BLaER1 (cell line): ENCODE results near the gene TTYH1.
A peak's percentile ranks its signal among the peaks of the same experiment; 100 is the strongest.

Source experiments
- H3K27ac ChIP-seq: shearing (Covaris generic); formaldehyde crosslinking; 2 replicates; pipeline ENCODE4 v1.8.1; 2022
- H3K27me3 ChIP-seq: shearing (Covaris generic); formaldehyde crosslinking; 2 replicates; pipeline ENCODE4 v1.8.1; 2022
- H3K36me3 ChIP-seq: shearing (Covaris generic); formaldehyde crosslinking; 2 replicates; pipeline ENCODE4 v1.8.1; 2022
- H3K4me1 ChIP-seq: shearing (Covaris generic); formaldehyde crosslinking; 2 replicates; pipeline ENCODE4 v1.8.1; 2022
- H3K4me2 ChIP-seq: shearing (Covaris generic); formaldehyde crosslinking; 2 replicates; pipeline ENCODE4 v1.8.1; 2022
- H3K4me3 ChIP-seq: shearing (Covaris generic); formaldehyde crosslinking; 2 replicates; pipeline ENCODE4 v1.8.1; 2022
- H3K9ac ChIP-seq: shearing (Covaris generic); formaldehyde crosslinking; 2 replicates; pipeline ENCODE4 v1.8.1; 2022
- H3K9me3 ChIP-seq: shearing (Covaris generic); formaldehyde crosslinking; 2 replicates; pipeline ENCODE4 v1.8.1; 2022
- H4K20me1 ChIP-seq: shearing (Covaris generic); formaldehyde crosslinking; 2 replicates; pipeline ENCODE4 v1.8.1; 2022
- Cebpa-rat ChIP-seq: shearing (Covaris generic); IDR thresholded peaks from 2 replicates; pipeline ENCODE4 v1.8.1; 2022

The TTYH1 gene

DNA sequence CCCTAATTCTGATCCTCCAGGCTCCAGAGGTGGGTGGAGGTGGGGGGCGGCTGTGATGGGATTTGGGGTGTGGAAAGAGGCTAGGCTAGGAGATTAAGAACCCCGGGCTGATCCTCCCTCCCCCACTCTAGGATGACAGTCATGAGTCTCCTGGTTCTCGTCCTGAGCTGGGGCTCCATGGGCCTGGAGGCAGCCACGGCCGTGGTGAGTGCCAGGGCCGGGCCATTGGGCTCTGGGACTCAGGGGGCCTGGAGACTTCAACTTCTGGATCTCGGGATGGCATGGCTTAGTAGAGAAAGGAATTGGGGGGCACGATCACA, 13.9 kb downstream of the TTYH1 start:
- Histone ChIP-seq H3K9ac (no peak overlapping the region), H3K4me3 (no peak overlapping the region), H3K27ac (no peak overlapping the region), H3K27me3 (no peaks in the 10 kb centered on the region), H4K20me1 (peaks cover 12% of the 10 kb centered on the region), H3K4me1 (peaks cover 52% of the 10 kb centered on the region), H3K4me2 (0 out of 2 replicates have a peak overlapping the region, but pooled peaks have one; percentile 89), H3K9me3 (no peaks in the 10 kb centered on the region), H3K36me3 (peaks cover 17% of the 10 kb centered on the region)
- no peak for TF ChIP-seq Cebpa-rat

DNA sequence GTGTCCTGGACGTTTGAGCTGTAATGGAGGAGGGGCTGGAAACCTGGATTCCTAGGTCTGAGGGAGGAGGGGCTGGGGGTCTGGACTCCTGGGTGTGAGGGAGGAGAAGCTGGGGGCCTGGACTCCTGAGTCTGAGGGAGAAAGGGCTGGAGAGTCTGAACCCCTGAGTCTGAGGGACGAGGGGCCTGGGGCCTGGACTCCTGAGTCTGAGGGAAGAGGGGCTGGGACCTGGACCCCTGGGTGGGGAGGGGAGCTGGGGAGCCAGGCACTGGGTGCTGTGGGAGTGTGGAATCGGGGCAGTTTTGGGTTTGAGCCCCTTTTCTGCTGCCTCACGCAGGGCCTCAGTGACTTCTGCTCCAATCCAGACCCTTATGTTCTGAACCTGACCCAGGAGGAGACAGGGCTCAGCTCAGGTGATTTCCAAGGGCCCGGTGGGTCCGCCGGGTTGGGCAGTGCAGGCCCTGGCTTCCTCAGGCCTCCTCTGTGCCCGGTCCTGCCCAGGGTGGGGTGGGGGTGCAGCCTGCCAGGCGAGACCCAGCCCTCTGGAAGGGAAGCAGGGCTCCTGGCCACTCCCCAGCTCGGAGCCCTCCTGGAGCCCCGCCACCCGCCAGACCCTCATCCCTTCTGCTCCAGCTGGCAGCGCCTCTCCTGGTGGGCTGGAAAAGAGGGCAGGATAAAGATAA, 14.4 kb downstream of the TTYH1 start:
- peak overlapping the region; percentile 89 for H3K4me2 ChIP-seq
- H3K4me3 ChIP-seq: peak overlapping the region; percentile 64; the same call in 1 of the 2 replicates
- no peaks in the 10 kb centered on the region for H3K27me3 ChIP-seq
- peaks cover 57% of the 10 kb centered on the region for H3K4me1 ChIP-seq
- no peak for TF ChIP-seq Cebpa-rat
- peaks cover 12% of the 10 kb centered on the region for H4K20me1 ChIP-seq
- H3K36me3 ChIP-seq: peaks cover 17% of the 10 kb centered on the region
- H3K9ac ChIP-seq: 0 out of 2 replicates have a peak overlapping the region, but pooled peaks have one; percentile 63
- no peaks in the 10 kb centered on the region for H3K9me3 ChIP-seq
- H3K27ac ChIP-seq: 0 out of 2 replicates have a peak overlapping the region, but pooled peaks have one; percentile 13

DNA sequence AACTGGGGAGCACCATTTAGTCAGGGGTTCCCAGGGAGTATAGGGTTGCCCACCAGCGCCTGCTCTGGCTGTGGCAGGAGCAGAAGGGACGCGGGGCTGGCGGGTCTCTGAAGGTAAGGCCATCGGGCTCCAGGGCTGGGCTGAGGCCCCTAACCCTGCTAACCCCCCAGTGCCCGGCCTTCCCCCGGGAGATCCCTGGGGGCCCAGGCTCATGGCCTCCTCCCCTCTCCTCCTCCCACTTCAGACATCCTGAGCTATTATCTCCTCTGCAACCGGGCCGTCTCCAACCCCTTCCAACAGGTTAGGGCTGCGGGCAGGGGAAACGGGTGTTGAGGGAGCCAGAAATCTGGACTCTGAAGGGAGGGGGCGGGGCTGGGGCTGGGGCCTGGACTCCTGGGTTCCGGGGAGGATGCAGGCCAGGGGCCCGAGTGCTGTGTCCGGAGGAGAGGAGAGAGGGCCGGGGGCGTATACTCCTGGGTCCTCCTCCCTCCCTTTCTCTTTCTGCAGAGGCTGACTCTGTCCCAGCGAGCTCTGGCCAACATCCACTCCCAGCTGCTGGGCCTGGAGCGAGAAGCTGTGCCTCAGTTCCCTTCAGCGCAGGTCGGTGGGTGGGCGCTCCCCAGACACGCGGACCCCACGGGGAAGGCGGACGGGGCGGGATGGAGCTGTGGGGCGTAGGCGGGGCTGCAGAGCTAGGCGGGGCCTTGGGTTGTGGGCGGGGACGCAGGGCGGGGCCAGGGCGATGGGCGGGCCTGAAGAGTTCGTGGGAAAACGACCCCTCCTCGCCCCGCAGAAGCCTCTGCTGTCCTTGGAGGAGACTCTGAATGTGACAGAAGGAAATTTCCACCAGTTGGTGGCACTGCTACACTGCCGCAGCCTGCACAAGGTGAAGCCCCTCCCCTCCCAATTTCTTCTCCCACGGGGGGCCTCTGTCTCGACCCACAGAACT, 15.3 kb downstream of the TTYH1 start:
- Histone ChIP-seq H3K4me3 (peak overlapping the region; percentile 64), H3K9ac (peak overlapping the region; percentile 63), H3K36me3 (peaks cover 25% of the 10 kb centered on the region), H3K4me1 (peaks cover 63% of the 10 kb centered on the region), H3K9me3 (no peaks in the 10 kb centered on the region), H3K27me3 (no peaks in the 10 kb centered on the region), H3K4me2 (peak overlapping the region; percentile 89), H3K27ac (0 out of 2 replicates have a peak overlapping the region, but pooled peaks have one; percentile 35), H4K20me1 (peaks cover 12% of the 10 kb centered on the region)
- TF ChIP-seq Cebpa-rat: no peak

DNA sequence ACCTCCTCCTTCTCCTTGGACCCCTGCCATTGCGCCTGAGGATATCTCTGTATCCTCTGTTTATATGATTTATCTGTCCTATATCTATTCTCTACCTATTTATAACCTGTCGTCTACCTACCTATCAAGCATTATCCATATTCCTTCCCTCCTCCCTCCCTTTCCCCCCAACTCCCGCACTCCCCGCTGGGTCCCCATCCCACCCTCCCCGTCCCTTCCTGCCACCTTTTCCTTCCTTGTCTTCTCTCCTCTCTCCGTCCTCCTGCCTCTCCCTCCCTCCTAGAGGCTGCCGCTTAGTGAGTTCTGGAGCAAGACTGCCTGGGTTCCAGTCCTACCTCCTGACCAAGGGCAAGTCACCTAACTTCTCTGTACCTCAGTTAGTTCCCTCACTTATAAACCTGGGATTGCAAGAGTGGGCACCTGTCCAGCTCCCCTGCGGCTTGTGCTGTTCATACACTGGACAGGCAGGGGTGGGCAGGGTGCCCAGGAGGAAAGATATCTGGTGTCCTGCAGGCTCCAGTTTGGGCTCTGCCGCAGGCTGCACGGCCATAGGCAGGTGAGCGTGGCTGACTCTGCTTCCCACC, 16.1 kb downstream of the TTYH1 start:
- H3K4me2 ChIP-seq: peak overlapping the region; percentile 89
- no peak for TF ChIP-seq Cebpa-rat
- H3K4me3 ChIP-seq: peak overlapping the region; percentile 64

DNA sequence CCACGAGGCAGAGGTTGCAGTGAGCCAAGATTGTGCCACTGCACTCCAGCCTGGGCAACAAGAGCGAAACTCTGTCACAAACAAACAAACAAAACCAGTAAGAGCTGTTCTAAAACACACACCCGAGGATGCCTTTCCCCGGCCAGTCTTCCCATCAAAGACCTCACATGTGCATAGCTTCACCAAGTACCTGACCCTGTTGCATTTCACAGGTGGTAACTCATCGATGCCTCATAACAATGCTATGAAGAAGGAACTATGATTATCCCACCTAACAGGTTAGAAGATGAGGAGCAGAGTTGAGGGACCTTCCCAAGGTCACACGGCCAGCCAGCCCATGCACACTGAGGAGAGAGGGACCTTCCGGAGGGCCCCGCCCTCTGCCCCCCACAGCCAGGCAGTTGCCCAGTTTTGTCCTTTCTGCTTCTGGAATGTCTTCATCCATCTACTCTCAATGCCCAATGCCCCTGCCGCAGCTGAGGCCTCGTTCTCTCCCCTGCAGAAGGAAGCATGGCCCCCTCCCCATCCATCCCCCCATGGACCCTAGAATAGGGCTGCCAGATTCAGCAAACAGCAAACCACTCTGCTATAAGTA, 17.0 kb downstream of the TTYH1 start:
- Histone ChIP-seq H3K9me3 (no peaks in the 10 kb centered on the region), H4K20me1 (peaks cover 20% of the 10 kb centered on the region), H3K27ac (no peak overlapping the region), H3K9ac (no peak overlapping the region), H3K36me3 (peaks cover 25% of the 10 kb centered on the region), H3K4me2 (no peak overlapping the region), H3K4me1 (peaks cover 66% of the 10 kb centered on the region), H3K27me3 (no peaks in the 10 kb centered on the region), H3K4me3 (no peak overlapping the region)
- no peak for TF ChIP-seq Cebpa-rat

More for the DNA sequence above, 16.1 kb downstream of the TTYH1 start:
- Histone ChIP-seq H3K36me3 (peaks cover 25% of the 10 kb centered on the region), H3K27me3 (no peaks in the 10 kb centered on the region), H4K20me1 (peaks cover 18% of the 10 kb centered on the region), H3K4me1 (peaks cover 63% of the 10 kb centered on the region), H3K27ac (no peak overlapping the region), H3K9ac (no peak overlapping the region), H3K9me3 (no peaks in the 10 kb centered on the region)

DNA sequence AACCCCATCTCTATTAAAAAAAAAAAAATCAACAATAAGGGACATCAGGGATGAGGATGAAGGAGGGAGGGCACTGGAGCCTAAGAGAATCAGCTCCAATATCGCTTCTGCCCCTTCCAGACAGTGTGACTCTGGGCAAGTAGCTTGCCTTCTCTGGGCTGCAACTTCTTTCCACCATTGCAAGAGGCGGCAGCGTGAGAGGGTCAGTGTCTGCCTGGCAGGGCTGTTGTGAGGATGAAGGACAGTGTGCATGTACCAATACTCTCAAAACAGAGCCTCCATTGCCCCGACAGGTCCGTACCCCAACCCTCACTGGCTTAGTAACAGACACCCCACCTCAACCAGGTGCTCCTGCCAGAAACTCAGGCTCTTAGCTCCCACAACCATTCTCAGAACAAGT, 18.4 kb downstream of the TTYH1 start:
- no peak for TF ChIP-seq Cebpa-rat
- peaks cover 21% of the 10 kb centered on the region for H3K36me3 ChIP-seq
- no peak overlapping the region for H3K27ac ChIP-seq
- peaks cover 70% of the 10 kb centered on the region for H3K4me1 ChIP-seq
- peaks cover 28% of the 10 kb centered on the region for H4K20me1 ChIP-seq
- H3K9ac ChIP-seq: no peak overlapping the region
- H3K4me3 ChIP-seq: no peak overlapping the region
- no peaks in the 10 kb centered on the region for H3K27me3 ChIP-seq
- no peak overlapping the region for H3K4me2 ChIP-seq
- no peaks in the 10 kb centered on the region for H3K9me3 ChIP-seq

DNA sequence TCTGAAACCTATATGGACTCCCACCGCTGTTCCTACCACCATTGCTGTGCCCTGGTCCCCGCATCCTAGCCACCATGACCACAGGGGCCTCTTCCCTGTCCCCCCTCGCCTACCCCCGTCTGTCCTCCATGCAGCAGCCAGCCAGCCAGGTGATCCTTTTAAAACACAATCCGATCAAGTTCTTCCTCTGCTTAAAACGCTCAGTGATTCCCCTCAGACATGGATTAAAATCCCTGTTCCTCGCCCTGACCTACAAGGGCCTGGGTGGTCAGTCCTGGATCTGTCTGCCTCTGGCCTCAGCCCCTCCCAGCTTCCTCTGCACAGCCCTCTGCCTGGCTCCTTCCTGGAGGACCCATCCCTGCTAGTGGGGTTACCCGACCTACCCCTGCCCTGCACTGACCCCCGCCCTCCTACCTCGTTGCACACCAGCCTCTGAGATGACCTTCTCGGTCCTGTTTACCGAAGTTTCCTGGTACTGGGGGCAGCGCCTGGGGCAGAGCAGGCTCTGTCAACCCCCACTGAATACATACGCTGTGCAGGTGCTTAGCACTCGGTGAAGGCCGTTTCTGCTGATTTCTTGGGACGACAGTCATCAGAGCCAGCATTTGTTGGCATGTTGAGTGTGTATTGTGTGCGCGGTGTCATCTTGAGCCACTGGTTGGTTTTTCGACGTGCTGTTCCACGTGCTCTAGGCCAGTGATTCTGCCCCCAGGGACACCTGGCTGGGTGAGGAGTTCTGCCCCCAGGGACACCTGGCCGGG, 19.0 kb downstream of the TTYH1 start:
- TF ChIP-seq Cebpa-rat: no peak
- Histone ChIP-seq H3K4me2 (peak overlapping the region; percentile 82), H3K27ac (no peak overlapping the region), H3K27me3 (no peaks in the 10 kb centered on the region), H3K9ac (no peak overlapping the region), H4K20me1 (peaks cover 34% of the 10 kb centered on the region), H3K4me3 (no peak overlapping the region), H3K4me1 (peaks cover 73% of the 10 kb centered on the region), H3K36me3 (peaks cover 19% of the 10 kb centered on the region), H3K9me3 (no peaks in the 10 kb centered on the region)

DNA sequence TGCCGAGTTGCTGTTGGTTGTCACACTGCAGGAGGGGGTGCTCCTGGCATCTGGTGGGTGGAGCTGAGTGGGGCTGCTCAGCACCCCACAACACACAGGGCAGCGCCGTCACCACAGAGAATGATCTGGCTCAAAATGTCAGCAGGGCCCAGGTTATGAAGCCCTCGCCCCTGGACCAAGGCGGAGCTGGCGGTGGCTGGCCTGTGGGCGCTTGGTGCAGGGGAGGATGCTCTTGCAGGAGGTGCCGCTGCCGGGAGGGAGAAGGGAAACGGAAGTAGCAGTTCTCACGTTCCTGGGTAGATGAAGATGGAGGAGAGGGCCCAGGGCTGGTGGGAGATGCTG, 19.6 kb downstream of the TTYH1 start:
- H3K27ac ChIP-seq: no peak overlapping the region
- H3K27me3 ChIP-seq: no peaks in the 10 kb centered on the region
- no peaks in the 10 kb centered on the region for H3K9me3 ChIP-seq
- no peak overlapping the region for H3K4me3 ChIP-seq
- H3K36me3 ChIP-seq: peaks cover 19% of the 10 kb centered on the region
- H3K4me1 ChIP-seq: peaks cover 73% of the 10 kb centered on the region
- no peak for TF ChIP-seq Cebpa-rat
- H3K4me2 ChIP-seq: peak overlapping the region; percentile 82
- peaks cover 34% of the 10 kb centered on the region for H4K20me1 ChIP-seq
- no peak overlapping the region for H3K9ac ChIP-seq

DNA sequence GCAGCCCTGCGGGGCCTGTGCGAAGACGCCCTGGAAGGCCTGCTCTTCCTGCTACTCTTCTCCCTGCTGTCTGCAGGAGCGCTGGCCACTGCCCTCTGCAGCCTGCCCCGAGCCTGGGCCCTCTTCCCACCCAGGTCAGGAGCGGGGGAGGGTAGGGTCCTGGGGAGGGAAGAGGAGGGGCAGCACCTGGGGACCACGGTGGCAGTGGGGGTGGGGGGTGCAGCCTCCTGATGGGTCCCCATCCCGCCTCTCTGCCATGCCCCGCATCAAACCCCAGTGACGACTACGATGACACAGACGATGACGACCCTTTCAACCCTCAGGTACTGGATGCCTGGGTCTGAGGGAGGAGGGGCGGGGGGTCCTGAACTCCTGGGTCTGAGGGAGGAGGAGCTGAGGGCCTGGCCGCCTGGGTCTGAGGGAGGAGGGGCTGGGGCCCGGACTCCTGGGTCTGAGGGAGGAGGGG, 20.3 kb downstream of the TTYH1 start:
- peak overlapping the region; percentile 82 for H3K4me2 ChIP-seq
- H3K9me3 ChIP-seq: no peaks in the 10 kb centered on the region
- no peak overlapping the region for H3K4me3 ChIP-seq
- H3K27ac ChIP-seq: peak overlapping the region; percentile 66
- peaks cover 69% of the 10 kb centered on the region for H3K4me1 ChIP-seq
- H3K9ac ChIP-seq: no peak overlapping the region
- H3K36me3 ChIP-seq: peaks cover 24% of the 10 kb centered on the region
- peaks cover 34% of the 10 kb centered on the region for H4K20me1 ChIP-seq
- TF ChIP-seq Cebpa-rat: no peak
- H3K27me3 ChIP-seq: no peaks in the 10 kb centered on the region
